Peyer's patch (tissue), 4 donors: ENCODE measurements around the gene SGTA. TPM values are rescaled to one million over a fixed set of nuclear protein-coding genes. Genes with fewer than 3 reads are reported as not detected.

ENCODE experiments used
- DNase-seq, 3 donors: peaks; one replicate each; pipeline ENCODE4 v3.0.0-alpha.2; 2017 to 2019
- H3K27ac ChIP-seq, 4 donors: fragments of 200-600 bp; sonication (generic); one replicate each; pipeline ENCODE4 v1.5.1; 2016 to 2019
- H3K27me3 ChIP-seq, 2 donors: fragments of 200-600 bp; sonication (generic); one replicate each; pipeline ENCODE4 v1.5.1; 2019
- H3K36me3 ChIP-seq, 3 donors: fragments of 200-600 bp; sonication (generic); one replicate each; pipeline ENCODE4 v1.5.1; 2016 to 2019
- H3K4me1 ChIP-seq, 4 donors: fragments of 200-600 bp; sonication (generic); one replicate each; pipeline ENCODE4 v1.5.1; 2016 to 2019
- H3K4me3 ChIP-seq, 4 donors: fragments of 200-600 bp; sonication (generic); 1 replicate in 3 of 4; 2 replicates in 1 of 4; pipeline ENCODE4 v1.5.1; 2016 to 2019; ENCODE audit warnings: mild to moderate bottlenecking in 1 of 4
- H3K9me3 ChIP-seq, 4 donors: fragments of 200-600 bp; sonication (generic); one replicate each; pipeline ENCODE4 v1.5.1; 2016 to 2019; ENCODE audit warnings: mild to moderate bottlenecking in 1 of 4
- CTCF ChIP-seq, 6 experiments: fragments of 450-650 bp in 4 of 6; fragments of 200-600 bp in 2 of 6; sonication (generic) in 1 of 6; IDR thresholded peaks; one replicate each; pipeline ENCODE4 v1.5.1; 2017 to 2019; ENCODE audit warnings: antibody characterized with exemption in 6 of 6, mild to moderate bottlenecking in 3 of 6, moderate library complexity in 1 of 6
- POLR2A ChIP-seq, 2 donors: fragments of 450-650 bp; IDR thresholded peaks; one replicate each; pipeline ENCODE4 v1.5.1; 2017; ENCODE audit warnings: antibody characterized with exemption in 2 of 2, mild to moderate bottlenecking in 2 of 2, moderate library complexity in 2 of 2
- total RNA-seq, 4 donors: library from RNA; depleted of rRNA; stranded (reverse); fragments of >200 nt; gene quantifications; one replicate each; pipeline ENCODE4 v1.1.0, GENCODE V29; 2016

SGTA gene
- total RNA-seq, 4 donors from 2014 or later, result 26.4 to 62.5 (median 45.7) TPM

- H3K4me3 ChIP-seq, result peak overlapping the region in 2 of 4 donors; percentile 41 to 52
- TF ChIP-seq CTCF (IDR thresholded peaks at IDR 0.05), result no peak
- peak in 1 of 2 donors; percentile 73 for TF ChIP-seq POLR2A (IDR thresholded peaks at IDR 0.05)
- no peaks in the 10 kb centered on the region for H3K27me3 ChIP-seq
- peak overlapping the region in 3 of 4 donors; percentile 69 to 98 (median 87) for H3K27ac ChIP-seq
- H3K4me1 ChIP-seq, result peaks cover 0 to 20% (median 2%) of the 10 kb centered on the region in 4 donors
- DNase-seq, result peak in 2 of 3 donors; percentile 79 to 85
- no peaks in the 10 kb centered on the region for H3K9me3 ChIP-seq
- peaks cover 0 to 33% (median 0%) of the 10 kb centered on the region in 3 donors for H3K36me3 ChIP-seq
Measured at GRCh38 chr19:2811221-2811722, 28.2 kb upstream of the SGTA start.

DNA sequence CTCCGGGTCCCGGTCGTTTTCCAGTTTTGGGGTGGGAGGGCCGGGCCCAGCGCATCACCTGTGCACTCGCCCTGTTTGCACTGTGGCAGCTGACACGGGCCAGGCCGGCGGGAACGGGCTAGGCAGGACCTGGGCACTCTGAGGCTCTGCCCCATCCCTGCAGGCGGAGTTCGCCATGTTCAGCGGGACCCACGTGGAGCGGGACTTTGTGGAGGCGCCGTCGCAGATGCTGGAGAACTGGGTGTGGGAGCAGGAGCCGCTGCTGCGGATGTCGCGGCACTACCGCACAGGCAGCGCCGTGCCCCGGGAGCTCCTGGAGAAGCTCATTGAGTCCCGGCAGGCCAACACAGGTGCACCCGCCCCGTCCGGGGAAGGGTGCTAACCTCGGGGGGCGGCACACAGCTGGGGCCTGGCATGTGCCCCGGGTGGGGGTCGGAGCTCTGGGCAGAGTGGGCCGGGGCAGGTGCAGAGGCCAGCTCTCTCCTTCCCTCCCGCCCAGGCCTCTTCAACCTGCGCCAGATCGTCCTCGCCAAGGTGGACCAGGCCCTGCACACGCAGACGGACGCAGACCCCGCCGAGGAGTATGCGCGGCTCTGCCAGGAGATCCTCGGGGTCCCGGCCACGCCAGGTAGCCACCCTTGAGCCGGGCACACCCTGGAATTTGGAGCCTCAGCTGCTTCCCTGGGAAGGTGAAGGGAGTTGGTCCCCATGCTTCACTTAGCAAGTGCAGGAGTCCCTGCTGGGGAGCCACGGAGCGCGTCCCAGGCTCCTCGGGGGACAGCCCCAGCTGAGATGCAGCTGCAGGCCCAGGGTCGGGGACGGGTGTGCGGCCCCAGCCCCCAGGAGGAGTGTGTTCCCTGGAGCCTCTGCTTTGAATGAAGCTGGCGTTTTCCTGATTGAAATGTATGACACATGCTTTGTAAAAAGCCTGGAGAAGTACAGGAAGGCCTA, 27.3 kb upstream of the SGTA start:
- Histone ChIP-seq H3K9me3 (no peaks in the 10 kb centered on the region), H3K27ac (peak overlapping the region in 2 of 4 donors; percentile 87 to 98), H3K36me3 (peaks cover 0 to 35% (median 0%) of the 10 kb centered on the region in 3 donors), H3K4me1 (peaks cover 0 to 20% (median 2%) of the 10 kb centered on the region in 4 donors), H3K27me3 (no peaks in the 10 kb centered on the region), H3K4me3 (no peak overlapping the region)
- TF ChIP-seq CTCF (IDR thresholded peaks at IDR 0.05) (no peak), POLR2A (IDR thresholded peaks at IDR 0.05) (no peak)
- DNase-seq, result peak in 1 of 3 donors; percentile 47

- no peak overlapping the region for H3K27ac ChIP-seq
- TF ChIP-seq CTCF (IDR thresholded peaks at IDR 0.05), result no peak
- no peak for TF ChIP-seq POLR2A (IDR thresholded peaks at IDR 0.05)
- H3K4me1 ChIP-seq, result peaks cover 0 to 20% (median 2%) of the 10 kb centered on the region in 4 donors
- H3K27me3 ChIP-seq, result no peaks in the 10 kb centered on the region
- no peaks in the 10 kb centered on the region for H3K9me3 ChIP-seq
- no peak overlapping the region for H3K4me3 ChIP-seq
- H3K36me3 ChIP-seq, result peaks cover 0 to 42% (median 0%) of the 10 kb centered on the region in 3 donors
- peak in 1 of 3 donors; percentile 37 for DNase-seq
Measured at GRCh38 chr19:2809387-2810140, 26.5 kb upstream of the SGTA start.

DNA sequence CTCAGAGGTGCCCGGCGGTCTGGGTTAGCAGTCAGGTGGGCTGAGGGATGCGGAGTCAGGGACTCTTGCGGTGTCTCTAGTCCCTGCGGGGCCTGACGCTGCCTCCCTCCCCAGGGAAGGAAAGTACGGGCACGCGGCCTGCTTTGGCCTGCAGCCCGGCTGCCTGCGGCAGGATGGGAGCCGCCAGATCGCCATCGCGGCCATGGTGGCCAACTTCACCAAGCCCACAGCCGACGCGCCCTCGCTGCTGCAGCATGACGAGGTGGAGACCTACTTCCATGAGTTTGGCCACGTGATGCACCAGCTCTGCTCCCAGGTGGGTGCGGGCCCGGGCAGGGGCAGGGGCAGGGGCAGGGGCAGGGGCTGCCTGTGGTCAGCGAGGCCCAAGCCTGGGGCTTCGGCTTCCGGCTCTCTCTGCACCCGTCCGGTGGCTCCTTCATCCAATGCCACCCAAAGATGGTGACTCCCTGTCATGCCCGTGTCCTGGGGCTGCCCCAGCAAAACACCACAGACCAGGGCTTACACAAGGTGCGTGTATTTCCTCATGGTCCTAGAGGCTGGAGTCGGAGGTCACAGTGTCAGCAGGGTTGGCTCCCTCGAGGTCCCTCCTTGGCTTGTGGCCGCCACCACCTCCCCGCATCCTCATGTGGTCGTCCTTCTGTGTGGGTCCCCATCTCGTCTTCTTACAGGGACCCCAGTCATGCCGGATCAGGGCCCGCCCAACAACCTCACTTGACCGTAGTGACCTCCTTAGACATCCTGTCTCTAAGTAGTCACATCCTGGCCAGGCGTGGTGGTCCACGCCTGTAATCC, 25.3 kb upstream of the SGTA start:
- no peak overlapping the region for H3K4me3 ChIP-seq
- H3K27ac ChIP-seq, result no peak overlapping the region
- H3K9me3 ChIP-seq, result no peaks in the 10 kb centered on the region
- DNase-seq, result peak in 1 of 3 donors; percentile 37
- H3K4me1 ChIP-seq, result peaks cover 0 to 20% (median 2%) of the 10 kb centered on the region in 4 donors
- H3K36me3 ChIP-seq, result peaks cover 0 to 42% (median 0%) of the 10 kb centered on the region in 3 donors
- no peaks in the 10 kb centered on the region for H3K27me3 ChIP-seq
- TF ChIP-seq CTCF (IDR thresholded peaks at IDR 0.05) (no peak), POLR2A (IDR thresholded peaks at IDR 0.05) (no peak)
